Mucosa of gallbladder (tissue), 1 donor: Measurements from ENCODE around the gene CSF1R. TPM values are rescaled to one million over a fixed set of nuclear protein-coding genes. Genes with fewer than 3 reads are reported as not detected.

Experiments used
- DNase-seq: peaks from one replicate; pipeline ENCODE4 v3.0.0-alpha.2; 2020; ENCODE audit warnings: low spot score
- total RNA-seq: library from RNA; stranded (reverse); gene quantifications from one replicate; pipeline ENCODE4 v1.2.1, GENCODE V29; 2021
- donor health status: DM: no; HTN: no; CAD: no.

CSF1R gene
- total RNA-seq, 1 donor from 2014 or later, result 91.9 TPM

DNA sequence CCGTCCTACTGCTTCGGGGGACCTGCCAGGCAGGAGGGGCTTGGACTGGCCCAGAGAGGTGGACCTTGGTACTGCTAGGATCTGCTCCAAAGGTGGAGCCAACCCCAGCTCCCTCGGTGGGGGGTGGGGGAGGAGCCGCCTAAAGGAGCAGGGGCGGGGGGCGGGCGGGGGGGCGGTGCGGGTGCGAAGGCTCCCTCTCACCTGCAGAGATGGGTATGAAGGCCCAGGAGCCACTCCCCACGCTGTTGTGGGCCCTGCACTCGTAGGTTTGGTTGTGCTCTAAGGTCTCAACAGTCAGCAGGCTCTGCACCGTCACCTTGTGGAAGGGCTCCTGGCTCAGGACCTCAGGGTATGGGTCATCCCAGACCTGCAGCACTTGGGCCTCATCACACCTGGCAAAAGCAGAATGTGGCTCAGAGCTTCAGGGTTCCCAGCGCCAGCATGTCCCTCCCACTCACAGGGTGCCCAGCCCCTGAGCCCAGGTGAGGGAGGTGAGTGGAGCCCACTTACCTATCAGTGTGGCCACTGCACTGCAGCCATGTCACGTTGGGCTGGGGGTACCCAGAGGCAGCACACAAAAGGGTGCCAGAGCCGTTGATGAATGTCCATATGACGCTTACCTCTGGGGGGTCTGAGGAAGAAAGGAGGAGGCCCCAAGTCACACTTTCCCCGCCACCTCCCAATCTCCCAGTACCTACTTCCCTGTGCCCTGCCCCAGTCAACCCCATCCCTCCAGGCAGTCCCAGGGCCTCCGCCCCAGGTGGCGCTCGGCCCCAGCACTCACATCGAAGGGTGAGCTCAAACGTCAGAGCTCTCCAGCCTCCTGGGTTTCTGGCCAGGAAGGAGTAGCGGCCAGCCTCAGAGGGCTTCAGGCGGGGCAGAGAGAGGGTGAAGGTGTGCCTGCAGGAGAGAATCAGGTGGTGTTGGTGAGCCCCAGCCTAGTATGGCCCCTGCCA is 16.4 kb downstream of the CSF1R start:
- DNase-seq, result no peak

- DNase-seq, result no peak
Observed at GRCh38 chr5:150068961-150069645, 17.3 kb downstream of the CSF1R start.

- DNase-seq, result peak; percentile 35
Observed at GRCh38 chr5:150068472-150068871, 17.9 kb downstream of the CSF1R start.

GRCh38 chr5:150068071-150068470 is 18.3 kb downstream of the CSF1R start:
- DNase-seq, result no peak

DNA sequence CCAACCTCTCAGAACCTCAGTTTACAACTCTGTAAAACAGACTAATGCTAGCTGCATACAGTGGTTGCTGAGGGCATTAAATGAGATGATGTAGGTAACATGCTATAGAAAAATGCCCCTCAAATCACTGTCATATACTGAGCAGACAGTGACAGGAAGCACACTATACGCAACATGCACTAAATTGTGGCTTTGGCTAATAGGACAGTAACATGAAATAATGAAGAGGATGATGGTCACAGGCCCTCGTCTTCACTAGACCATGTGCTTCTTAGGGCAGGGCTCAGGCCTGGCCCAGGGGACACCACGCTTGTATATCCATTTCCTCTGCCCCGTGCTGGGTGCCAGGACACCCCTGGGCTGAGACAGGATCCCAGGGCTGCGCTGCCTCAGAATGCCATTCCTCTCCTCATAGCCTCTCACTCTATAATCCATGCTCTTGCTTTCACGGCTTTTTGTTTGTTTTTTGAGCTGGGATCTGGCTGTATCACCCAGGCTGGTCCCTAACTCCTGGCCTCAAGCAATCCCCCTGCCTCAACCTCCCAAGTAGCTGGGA is 18.9 kb downstream of the CSF1R start:
- no peak for DNase-seq

DNA sequence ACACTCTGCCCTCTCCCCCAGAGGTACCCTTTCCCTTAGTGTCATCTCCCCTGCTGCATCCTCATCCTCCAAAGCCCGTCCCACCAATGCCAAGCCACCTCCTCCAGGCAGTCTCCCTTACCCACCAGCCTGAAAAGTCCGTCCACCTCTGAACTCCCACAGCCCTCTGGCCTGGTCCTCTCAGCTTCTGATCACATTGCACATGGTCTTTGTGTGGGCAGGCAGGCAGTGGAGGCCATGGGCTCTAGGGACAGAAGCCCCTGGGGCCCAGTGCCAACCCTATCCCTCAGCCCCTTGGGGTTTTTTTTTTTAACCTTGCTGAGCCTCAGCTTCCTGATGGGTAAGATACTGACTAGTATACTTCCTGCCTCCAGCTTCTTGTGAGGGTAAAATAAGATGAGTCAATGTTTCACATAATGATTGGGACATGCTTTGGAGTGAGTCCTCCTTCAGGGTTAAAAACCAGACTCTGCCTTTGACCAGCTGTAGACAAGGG is 19.4 kb downstream of the CSF1R start:
- DNase-seq, result no peak

DNA sequence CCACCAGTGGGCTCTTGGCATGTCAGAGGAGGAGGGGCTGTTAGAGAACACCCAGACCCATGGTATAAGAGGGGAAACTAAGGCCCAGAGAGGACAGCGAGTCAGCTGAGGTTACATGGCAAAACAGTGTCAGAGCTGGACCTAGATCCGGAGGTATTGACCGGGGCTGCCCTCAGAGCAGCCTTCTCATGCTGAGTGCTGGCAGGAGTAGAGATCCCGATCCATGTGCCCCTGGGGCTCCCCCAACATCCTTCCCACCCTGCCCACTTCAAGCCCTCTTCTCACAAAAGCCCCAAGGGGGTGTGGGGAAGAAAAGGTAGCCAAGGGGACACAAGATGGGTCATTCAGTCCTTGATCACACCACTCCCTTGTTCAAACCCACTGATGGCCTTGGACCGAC is 19.9 kb downstream of the CSF1R start:
- DNase-seq, result no peak

- no peak for DNase-seq
Observed at GRCh38 chr5:150065886-150066285, 20.5 kb downstream of the CSF1R start.

DNA sequence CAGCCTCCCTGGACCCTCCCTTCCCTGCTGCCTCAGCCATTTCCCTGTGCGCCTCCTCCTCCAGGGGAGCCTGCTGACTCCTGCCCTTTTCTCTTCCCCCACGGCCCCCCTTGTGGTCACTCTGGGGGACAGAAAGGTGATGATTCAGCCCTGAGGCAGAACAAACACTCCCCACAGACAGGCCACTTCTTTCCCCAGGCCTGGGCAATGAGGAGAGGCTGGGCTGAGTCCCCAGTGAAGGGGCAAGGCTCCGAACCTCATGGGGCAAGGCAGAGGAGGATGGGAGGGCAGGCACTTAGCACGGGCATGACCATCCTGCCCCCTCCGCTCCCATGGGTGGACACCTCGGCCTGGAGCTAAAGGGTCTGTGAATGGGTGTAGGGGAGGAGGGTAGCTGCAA is 21.0 kb downstream of the CSF1R start:
- peak; percentile 23 for DNase-seq

DNA sequence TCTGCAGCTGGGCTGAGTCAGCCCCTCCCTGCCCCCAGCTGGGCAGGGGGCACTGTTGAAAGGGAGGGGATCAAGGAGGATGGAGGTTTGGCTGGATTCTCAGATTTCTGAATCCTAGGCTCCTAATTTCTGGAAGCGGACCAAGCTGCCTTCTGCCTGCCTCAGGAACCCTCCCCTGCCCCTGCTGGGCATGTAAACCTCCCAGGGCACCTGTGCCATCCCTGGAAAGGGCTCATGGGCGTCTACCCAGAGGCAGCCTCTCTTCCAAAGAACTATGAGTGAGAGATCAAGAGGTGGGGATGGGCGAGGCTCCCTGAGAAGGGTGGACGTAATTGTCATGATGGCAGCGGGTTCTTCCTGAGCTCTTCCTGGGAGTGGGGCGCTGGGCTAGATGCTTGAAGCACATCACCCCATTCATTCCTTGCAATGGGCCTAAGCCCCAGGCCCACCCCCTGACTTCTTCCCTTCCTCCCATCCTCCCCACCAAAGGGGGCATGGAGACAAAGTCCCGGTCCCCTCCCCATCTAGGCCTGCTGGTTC is 21.6 kb downstream of the CSF1R start:
- no peak for DNase-seq

GRCh38 chr5:150063638-150064037 is 22.7 kb downstream of the CSF1R start:
- DNase-seq, result no peak

- no peak for DNase-seq
Observed at GRCh38 chr5:150062216-150062922, 24.0 kb downstream of the CSF1R start.

GRCh38 chr5:150061538-150061995 is 24.8 kb downstream of the CSF1R start:
- no peak for DNase-seq

- no peak for DNase-seq
Observed at GRCh38 chr5:150060471-150060870, 25.9 kb downstream of the CSF1R start.

DNA sequence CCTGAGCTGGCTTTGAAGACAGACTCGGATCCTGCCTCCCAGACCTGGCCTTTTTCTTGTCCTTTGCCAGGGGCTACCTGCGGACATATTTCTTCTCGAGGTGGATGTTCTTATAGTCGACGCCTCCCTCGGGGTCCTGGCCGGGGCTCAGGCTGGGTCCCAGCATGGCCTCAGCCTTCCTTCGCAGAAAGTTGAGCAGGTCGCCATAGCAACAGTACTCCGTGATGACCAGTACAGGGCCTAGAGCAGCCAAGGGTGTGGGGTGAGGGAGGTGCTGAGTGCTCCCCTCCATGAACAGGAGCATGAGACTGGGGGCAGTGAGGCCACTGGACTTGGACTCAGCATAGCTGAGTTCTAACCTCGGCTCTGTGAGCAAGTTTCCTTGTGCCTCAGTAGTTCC is 26.7 kb downstream of the CSF1R start:
- no peak for DNase-seq

DNA sequence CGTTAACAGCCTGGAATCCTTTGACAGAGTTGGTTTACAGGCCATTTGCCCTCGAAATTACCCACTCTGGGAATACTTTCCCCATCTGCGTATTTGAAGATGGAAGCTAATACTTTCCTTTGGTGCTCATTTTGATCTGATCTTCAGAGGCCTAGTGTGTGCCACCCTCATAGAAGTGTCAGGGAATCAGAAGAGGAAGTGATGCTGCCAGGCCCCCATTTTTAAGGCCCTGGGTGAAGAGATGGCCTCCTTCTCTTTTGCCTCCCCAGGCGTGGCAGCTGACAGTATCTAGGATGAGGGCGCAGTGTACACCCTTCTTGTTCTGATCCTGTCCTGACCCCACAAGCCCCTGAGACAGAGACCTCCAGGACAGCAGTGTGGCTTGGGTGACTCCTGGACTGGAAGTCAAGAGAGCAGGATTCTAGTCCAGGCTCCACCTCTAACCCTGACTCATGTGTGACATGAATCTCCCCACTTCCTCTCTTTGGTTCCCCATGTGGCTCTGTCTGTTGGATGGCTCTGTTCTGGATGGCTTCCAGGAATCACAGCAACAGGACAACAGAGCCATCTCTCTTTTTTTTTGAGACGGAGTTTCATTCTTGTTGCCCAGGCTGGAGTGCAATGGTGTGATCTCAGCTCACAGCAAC is 27.8 kb downstream of the CSF1R start:
- DNase-seq, result peak; percentile 47

DNA sequence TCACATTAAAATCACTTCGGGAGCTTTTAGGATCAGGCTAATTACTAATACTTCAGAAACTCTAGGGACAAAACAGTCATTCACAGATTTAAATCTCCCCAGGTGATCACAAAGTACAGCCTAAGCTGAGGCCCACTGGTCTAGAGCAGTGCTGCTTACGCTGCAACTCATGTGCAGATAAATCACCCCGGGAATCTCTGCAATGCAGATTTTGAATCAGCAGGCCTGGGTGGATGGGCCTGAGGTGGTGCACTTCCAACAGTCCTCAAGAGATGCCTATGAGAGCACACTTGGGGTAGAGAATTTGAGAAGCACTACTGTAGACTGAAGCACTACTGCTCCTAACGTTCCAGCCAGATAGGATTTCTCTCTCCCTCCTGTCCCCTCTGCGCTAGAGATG is 28.4 kb downstream of the CSF1R start:
- DNase-seq, result no peak

GRCh38 chr5:150057511-150057910 is 28.8 kb downstream of the CSF1R start:
- DNase-seq, result no peak

DNA sequence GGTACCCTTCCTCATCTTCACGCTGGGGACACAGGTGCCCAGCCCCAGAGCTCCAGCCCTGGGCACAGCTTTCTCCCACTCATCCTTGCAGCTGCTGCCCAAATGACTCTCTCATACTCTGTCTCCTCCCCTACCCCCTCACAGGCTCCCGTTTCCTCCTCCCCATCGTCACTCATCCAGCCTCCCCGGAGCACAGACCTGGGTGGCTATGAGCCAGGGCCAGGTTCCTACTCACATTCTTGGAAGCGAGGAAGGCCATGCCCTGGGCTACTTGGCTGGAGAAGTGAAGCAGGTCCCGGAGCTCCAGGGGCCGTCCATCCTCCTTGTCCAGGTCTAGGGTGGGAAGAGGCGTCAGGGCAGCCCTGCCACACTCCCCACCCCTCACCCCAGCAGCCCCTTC is 29.3 kb downstream of the CSF1R start:
- no peak for DNase-seq

DNA sequence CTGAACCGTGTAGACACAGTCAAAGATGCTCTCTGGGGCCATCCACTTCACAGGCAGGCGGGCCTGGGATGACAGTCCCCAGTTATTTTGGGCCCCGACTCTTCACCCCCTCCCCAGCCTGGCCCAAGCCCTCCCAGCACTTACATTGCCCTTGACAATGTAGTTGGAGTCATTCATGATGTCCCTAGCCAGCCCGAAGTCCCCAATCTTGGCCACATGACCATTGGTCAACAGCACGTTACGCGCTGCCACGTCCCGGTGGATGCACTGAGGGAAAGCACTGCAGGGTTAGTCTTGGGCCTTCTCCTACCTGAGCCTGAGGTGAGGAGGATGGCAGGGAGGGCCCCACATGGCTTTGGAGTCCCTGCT is 30.3 kb downstream of the CSF1R start:
- no peak for DNase-seq
